ENCODE data around the gene CLEC1A. TPM values are rescaled to one million over a fixed set of nuclear protein-coding genes. Genes with fewer than 3 reads are reported as not detected.

Gene CLEC1A
- total RNA-seq, 1 experiment from 2014 or later, result not detected

- H3K27ac ChIP-seq (ENCODE audit: low read depth, low read length), result no peak overlapping the region
- no peak overlapping the region for H3K9ac ChIP-seq (ENCODE audit: low read length)
- H3K9me2 ChIP-seq (ENCODE audit: insufficient read depth), result no peaks in the 10 kb centered on the region
- no peaks in the 10 kb centered on the region for H3K79me2 ChIP-seq (ENCODE audit: insufficient read depth, low read length)
- BruUV-seq (replicated peaks), result no TSS peak
- DNase-seq (ENCODE audit: low read depth, low spot score), result no peak
- H3K4me2 ChIP-seq (ENCODE audit: low read length), result no peak overlapping the region
- TF ChIP-seq EGR1 (IDR thresholded peaks at IDR 0.05; ENCODE audit: low read depth) (no peak), POLR2A (IDR thresholded peaks at IDR 0.05; ENCODE audit: borderline replicate concordance, extremely low read depth, insufficient read depth, insufficient read length) (no peak), SRF (IDR thresholded peaks at IDR 0.05; ENCODE audit: low read depth) (no peak), ZFX (IDR thresholded peaks at IDR 0.05) (no peak), EZH2 (IDR thresholded peaks at IDR 0.05) (no peak), SP1 (IDR thresholded peaks at IDR 0.05; ENCODE audit: low read depth) (no peak), RAD21 (IDR thresholded peaks at IDR 0.05; ENCODE audit: low read depth) (no peak), CTCF (IDR thresholded peaks at IDR 0.05 in 2 of 3, conservative IDR thresholded peaks at IDR 0.05 in 1 of 3; ENCODE audit: borderline replicate concordance in 1 of 3, insufficient read depth in 1 of 3, low read depth in 2 of 3, low read length in 2 of 3) (no peak), EZH2phosphoT487 (IDR thresholded peaks at IDR 0.05; ENCODE audit: borderline replicate concordance) (no peak), CEBPB (IDR thresholded peaks at IDR 0.05; ENCODE audit: low read depth) (no peak), POLR2AphosphoS5 (IDR thresholded peaks at IDR 0.05; ENCODE audit: low read depth, low read length) (no peak)
- TF ChIP-seq, protein P1, sequence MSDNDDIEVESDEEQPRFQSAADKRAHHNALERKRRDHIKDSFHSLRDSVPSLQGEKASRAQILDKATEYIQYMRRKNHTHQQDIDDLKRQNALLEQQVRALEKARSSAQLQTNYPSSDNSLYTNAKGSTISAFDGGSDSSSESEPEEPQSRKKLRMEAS (IDR thresholded peaks at IDR 0.05), result no peak
- TF ChIP-seq, protein P2, sequence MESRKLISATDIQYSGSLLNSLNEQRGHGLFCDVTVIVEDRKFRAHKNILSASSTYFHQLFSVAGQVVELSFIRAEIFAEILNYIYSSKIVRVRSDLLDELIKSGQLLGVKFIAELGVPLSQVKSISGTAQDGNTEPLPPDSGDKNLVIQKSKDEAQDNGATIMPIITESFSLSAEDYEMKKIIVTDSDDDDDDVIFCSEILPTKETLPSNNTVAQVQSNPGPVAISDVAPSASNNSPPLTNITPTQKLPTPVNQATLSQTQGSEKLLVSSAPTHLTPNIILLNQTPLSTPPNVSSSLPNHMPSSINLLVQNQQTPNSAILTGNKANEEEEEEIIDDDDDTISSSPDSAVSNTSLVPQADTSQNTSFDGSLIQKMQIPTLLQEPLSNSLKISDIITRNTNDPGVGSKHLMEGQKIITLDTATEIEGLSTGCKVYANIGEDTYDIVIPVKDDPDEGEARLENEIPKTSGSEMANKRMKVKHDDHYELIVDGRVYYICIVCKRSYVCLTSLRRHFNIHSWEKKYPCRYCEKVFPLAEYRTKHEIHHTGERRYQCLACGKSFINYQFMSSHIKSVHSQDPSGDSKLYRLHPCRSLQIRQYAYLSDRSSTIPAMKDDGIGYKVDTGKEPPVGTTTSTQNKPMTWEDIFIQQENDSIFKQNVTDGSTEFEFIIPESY (IDR thresholded peaks at IDR 0.05; ENCODE audit: extremely low read depth, insufficient replicate concordance, low read length), result no peak
- TF ChIP-seq, protein P3, sequence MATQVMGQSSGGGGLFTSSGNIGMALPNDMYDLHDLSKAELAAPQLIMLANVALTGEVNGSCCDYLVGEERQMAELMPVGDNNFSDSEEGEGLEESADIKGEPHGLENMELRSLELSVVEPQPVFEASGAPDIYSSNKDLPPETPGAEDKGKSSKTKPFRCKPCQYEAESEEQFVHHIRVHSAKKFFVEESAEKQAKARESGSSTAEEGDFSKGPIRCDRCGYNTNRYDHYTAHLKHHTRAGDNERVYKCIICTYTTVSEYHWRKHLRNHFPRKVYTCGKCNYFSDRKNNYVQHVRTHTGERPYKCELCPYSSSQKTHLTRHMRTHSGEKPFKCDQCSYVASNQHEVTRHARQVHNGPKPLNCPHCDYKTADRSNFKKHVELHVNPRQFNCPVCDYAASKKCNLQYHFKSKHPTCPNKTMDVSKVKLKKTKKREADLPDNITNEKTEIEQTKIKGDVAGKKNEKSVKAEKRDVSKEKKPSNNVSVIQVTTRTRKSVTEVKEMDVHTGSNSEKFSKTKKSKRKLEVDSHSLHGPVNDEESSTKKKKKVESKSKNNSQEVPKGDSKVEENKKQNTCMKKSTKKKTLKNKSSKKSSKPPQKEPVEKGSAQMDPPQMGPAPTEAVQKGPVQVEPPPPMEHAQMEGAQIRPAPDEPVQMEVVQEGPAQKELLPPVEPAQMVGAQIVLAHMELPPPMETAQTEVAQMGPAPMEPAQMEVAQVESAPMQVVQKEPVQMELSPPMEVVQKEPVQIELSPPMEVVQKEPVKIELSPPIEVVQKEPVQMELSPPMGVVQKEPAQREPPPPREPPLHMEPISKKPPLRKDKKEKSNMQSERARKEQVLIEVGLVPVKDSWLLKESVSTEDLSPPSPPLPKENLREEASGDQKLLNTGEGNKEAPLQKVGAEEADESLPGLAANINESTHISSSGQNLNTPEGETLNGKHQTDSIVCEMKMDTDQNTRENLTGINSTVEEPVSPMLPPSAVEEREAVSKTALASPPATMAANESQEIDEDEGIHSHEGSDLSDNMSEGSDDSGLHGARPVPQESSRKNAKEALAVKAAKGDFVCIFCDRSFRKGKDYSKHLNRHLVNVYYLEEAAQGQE (IDR thresholded peaks at IDR 0.05; ENCODE audit: low read depth), result no peak
- peaks cover 85% of the 10 kb centered on the region for H3K27me3 ChIP-seq (ENCODE audit: insufficient read depth, low read length)
- ATAC-seq, result no peak
- no peak overlapping the region for H2AFZ ChIP-seq (ENCODE audit: low read depth, low read length, poor library complexity, severe bottlenecking)
- no peak overlapping the region for H3K4me3 ChIP-seq (replicated peaks in 1 of 2; ENCODE audit: low read depth in 1 of 2, low read length in 2 of 2)
- no peaks in the 10 kb centered on the region for H3K4me1 ChIP-seq (ENCODE audit: control insufficient read depth in 1 of 2, insufficient read depth in 2 of 2, low read length in 2 of 2)
- H3K36me3 ChIP-seq (ENCODE audit: control insufficient read depth in 1 of 2, insufficient read depth in 2 of 2, low read length in 2 of 2), result no peaks in the 10 kb centered on the region
- intact Hi-C loops (cut with micrococcal nuclease), result no loop called here
- ChIA-PET CTCF (no interaction called here), POLR2A (no interaction called here), RAD21 (ENCODE audit: low non-redundant PET in 1 of 2, low total read pairs in 2 of 2, uncharacterized antibody in 2 of 2, unreplicated experiment in 2 of 2) (no interaction called here)
- no peaks in the 10 kb centered on the region for H3K9me3 ChIP-seq (ENCODE audit: control insufficient read depth in 1 of 2, insufficient read depth in 1 of 2, low read depth in 1 of 2, low read length in 2 of 2)
- no peaks in the 10 kb centered on the region for H4K20me1 ChIP-seq (ENCODE audit: insufficient read depth)
These were observed 28.4 kb downstream of the CLEC1A start for GRCh38 chr12:10070380-10070779.
